Measurements from ENCODE around the gene ZNF280A. TPM values are rescaled to one million over a fixed set of nuclear protein-coding genes. Genes with fewer than 3 reads are reported as not detected.
A peak's percentile ranks its signal among the peaks of the same experiment; 100 is the strongest.
"Not testable (repeated sequence)": the region's sequence is repeated elsewhere in the genome, so short reads cannot be mapped to it uniquely, and the experiment has no call there.

Gene ZNF280A
- total RNA-seq, 1 donor from 2014 or later = not detected

- no peak for ATAC-seq
These were observed 7.1 kb downstream of the ZNF280A start for GRCh38 chr22:22512951-22513350.

- ATAC-seq = not testable (repeated sequence)
These were observed 9.2 kb downstream of the ZNF280A start for GRCh38 chr22:22510833-22511232.

DNA sequence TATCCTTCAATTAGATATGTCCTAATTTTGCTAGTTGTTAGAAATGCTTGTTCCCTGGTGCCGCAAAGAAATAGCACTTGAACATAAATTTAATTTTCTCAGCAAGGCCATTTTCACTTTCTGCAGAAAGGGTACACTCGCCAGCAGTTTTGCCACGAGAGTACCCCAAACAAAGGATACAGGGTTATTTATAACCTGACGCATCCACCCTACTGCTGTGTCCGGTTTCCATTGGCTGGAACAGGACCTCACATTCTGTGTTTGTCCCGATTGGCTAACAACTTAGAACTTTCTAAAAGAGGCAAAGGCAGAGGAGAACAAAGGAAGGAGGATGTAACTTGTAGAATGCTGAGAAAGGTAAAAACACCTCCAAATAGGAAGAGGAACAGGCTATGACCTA lies 10.2 kb downstream of the ZNF280A start:
- not testable (repeated sequence) for ATAC-seq

DNA sequence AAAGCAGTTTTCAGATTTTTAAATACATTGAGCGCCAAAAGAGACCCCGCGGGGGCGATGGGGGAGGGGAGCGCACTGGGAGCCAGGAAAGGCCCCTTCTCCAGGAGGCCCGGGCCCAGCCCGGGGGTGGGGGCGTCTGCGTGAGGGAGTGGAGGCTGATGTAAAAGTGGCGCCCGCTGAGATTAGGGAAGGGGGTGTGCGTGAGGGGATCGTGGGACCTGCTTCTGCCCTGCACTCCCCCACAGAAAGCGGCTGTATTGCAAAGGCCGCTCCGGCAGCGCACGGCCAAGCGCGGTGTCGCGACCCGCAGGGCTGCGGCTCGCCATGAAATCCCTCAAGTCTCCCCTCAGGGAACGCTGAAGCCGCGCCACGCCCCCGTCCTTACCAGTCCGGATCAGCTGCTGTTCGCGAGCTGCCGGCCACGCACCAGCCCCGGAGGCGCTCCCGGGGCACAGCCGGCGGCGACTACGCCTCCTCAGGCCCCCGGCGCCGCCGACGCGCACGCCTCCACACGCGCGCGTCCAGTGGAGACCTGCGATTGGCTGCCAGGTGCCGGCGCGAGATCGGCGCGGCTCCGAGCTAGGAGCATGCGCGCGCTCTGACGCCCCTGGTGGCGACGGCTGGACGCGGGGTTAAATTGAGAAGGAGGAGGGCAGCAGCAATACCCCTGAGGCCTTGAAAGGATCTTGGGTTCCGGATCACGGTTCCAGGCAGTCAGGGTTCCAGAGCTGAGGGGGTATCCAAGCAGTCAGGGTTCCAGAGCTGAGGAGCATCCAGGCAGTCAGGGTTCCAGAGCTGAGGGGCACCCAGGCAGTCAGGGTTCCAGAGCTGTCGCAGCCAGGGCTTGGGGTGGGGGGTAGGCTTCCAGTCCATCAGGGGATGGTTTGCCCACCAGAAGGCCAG lies 11.5 kb downstream of the ZNF280A start, which contains the start of gene ZNF280B:
Gene ZNF280B, minus strand, starts transcription at position 469 of the 903 bp plus-strand sequence. CDS start 19,344 bp downstream, outside the sequence.
- ATAC-seq = peak; percentile 69

GRCh38 chr22:22507743-22508273 lies 12.3 kb downstream of the ZNF280A start:
- no peak for ATAC-seq

DNA sequence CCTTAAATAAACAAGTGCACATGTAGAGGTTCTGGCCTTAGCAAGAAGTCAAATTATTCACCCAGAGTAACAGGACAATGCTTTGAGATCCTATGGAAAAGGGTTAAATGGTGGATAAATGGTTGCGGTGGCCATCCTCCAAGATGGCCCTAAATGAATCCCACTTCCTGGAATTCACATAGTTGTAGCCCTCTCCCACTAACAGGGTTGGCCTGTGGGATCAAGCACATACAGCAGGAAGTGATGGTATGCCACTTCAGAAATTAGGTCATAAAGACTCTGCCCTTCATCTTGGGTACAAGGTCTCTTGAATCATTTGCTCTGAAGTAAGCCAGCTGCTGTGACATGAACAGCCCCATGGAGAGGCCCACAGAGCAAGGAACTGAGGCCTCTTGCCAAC lies 13.3 kb downstream of the ZNF280A start:
- ATAC-seq = no peak

GRCh38 chr22:22498267-22498666 lies 21.8 kb downstream of the ZNF280A start:
- ATAC-seq = no peak

DNA sequence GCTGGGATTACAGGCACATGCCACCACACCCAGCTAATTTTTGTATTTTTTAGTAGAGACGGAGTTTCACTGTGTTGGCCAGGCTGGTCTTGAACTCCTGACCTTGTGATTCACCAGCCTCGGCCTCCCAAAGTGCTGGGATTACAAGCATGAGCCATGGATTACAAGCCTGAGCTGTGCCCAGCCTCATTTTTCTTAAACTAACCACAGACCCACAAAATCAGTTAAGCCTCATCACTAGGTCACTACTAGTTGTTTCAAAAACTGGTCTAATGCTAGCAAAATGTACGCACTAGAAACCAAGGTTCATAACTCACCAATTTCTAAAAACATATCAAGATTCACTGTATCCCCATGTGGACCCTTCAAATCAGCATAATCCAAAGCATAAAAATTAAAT lies 28.5 kb downstream of the ZNF280A start:
- ATAC-seq = not testable (repeated sequence)

- ATAC-seq = no peak
These were observed 31.3 kb downstream of the ZNF280A start for GRCh38 chr22:22488736-22489135.

- no peak for ATAC-seq
These were observed 32.0 kb downstream of the ZNF280A start for GRCh38 chr22:22487869-22488597.

DNA sequence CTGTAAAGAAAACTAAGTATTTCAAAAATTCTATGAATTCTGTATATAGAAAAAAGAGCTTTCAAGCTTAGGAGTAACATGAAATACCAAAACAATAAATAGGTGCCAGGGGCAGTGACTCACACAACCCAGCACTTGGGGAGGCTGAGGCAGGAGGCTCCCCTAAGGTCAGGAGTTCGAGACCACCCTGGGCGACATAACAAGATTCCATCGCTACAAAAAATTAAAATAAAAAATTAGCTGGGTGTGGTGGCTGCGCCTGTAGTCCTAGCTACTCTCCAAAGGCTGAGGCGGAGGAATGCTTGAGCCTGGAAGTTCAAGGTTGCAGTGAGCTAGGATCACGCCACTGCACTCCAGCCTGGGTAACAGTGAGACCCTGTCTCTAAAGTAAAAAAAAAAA lies 33.0 kb downstream of the ZNF280A start:
- ATAC-seq = no peak

DNA sequence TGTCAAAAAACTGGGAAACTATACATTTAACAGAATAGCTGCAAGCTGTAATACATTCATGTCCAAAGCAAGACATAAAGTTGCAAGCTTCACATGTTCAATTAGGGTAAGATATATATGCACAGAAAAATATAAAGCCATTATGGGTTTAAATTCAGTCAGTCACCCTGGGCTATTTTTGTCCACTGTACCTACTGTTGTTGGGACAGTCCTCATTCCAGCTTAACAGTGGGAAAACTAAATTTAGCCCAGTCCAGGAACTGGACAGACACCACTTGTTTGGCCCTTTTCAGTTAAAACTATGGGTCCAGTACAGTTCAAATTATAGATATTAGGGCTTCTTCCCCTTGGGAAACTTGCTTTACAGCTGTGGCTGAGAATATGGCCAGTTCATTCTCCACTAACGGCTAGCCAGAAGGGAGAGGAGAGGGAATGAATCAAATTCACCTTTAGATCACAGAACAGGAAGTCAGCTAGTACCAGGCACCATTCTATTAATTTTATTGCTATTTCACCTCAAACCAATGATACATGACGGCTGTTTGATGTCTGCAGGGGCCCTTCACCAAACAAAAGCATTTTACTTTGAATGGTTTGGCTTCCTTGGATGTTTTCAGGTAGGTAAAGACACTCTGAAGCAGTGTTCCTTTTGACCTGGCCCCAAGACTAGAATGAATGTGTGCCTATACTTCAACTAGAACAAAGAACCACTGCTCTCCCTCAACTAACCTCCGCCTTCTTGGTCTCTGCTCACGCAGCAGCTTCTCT lies 33.8 kb downstream of the ZNF280A start:
- no peak for ATAC-seq

GRCh38 chr22:22485524-22485923 lies 34.5 kb downstream of the ZNF280A start:
- ATAC-seq = no peak

GRCh38 chr22:22484023-22484422 lies 36.0 kb downstream of the ZNF280A start:
- ATAC-seq = no peak

GRCh38 chr22:22480940-22481339 lies 39.1 kb downstream of the ZNF280A start:
- no peak for ATAC-seq

DNA sequence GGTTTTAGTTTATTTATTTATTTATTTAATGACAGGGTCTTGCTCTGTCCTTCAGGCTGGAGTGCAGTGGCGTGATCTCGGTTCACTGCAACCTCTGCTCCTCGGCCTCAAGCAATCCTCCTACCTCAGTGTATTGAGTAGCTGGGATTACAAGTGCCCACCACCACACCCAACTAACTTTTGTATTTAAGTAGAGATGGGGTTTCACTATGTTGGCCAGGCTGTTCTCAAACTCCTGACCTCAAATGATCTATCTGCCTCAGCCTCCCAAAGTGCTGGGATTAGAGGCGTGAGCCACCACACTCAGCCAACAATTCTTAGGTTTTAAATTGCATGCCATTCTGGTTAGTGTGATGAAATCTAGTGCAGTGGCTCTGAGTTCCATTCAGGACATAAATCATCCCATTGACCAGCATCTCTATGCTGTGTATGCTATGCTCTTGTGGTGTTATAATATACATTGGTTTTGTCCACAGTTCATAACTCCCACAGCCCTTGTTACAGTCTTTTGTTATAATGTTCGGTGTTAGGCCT lies 40.0 kb downstream of the ZNF280A start:
- ATAC-seq = no peak

DNA sequence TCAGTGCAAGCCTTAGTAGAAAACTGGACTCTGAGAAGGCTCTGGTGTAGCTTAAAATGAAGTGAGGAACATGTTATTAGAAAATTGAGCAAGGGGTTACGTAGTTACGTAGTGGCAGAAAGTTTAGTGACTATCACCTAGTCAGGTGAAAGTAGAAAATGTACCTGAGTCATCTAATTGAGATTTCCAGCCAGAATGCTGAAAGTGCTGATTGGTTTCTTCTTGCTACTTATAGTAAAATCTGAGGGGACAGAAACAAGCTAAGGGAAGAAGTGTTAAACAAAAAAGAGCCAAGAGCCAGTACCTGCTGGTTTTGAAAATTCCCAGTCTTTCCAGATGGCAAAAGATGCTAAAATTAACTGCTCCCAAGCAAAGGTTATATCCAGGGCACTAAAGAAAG lies 41.0 kb downstream of the ZNF280A start:
- no peak for ATAC-seq

- ATAC-seq = no peak
These were observed 41.6 kb downstream of the ZNF280A start for GRCh38 chr22:22478470-22478869.

DNA sequence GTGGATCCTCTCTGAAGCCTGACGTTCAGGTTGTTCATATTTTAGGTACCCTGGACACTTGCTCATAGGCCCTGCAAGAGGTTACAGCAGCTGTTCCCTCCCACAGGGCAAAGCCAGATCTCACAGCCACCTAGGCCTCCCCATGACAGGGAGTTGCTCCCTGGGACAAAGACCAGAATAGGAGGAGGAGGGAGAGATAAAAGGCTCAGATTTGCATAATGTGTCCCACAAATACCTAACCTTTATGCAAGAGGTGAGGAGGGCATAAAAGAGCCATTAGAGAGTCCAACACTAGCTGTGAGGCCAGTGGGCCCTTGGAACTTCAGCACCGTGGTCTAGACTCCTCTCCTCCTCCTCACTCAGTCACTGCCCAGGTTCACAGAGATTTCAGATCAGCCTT lies 45.3 kb downstream of the ZNF280A start:
- no peak for ATAC-seq

GRCh38 chr22:22471104-22471503 lies 49.0 kb downstream of the ZNF280A start:
- ATAC-seq = not testable (repeated sequence)

GRCh38 chr22:22469527-22469926 lies 50.5 kb downstream of the ZNF280A start:
- no peak for ATAC-seq

DNA sequence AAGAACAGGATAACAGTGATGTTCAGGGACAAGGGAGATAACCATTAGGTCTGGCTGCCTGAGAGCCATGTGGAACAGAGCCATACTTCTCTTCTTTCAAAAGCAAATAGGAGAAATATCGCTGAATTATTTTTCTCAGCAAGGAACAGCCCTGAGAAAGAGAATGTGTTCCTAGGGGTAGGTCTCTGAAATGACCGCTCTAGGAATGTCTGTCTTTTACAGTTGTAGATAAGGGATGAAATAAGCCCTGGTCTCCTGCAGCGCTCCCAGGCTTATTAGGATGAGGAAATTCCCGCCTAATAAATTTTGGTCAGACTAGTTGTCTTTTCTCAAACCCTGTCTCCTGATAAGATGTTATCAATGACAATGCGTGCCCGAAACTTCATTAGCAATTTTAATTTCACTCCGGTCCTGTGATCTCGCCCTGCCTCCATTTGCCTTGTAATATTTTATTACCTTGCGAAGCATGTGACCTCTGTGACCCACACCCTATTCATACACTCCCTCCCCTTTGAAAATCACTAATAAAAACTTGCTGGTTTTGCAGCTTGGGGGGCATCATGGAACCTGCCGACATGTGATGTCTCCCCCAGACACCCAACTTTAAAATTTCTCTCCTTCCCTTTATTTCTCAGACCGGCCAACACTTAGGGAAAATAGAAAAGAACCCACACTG lies 51.1 kb downstream of the ZNF280A start:
- not testable (repeated sequence) for ATAC-seq
